Sigmoid colon (tissue), 7 donors: ENCODE data around the gene EGLN3. TPM values are rescaled to one million over a fixed set of nuclear protein-coding genes. Genes with fewer than 3 reads are reported as not detected.

ENCODE experiments used
- DNase-seq: peaks from one replicate; pipeline ENCODE4 v3.0.0-alpha.2; 2019
- H3K27ac ChIP-seq, 4 donors: fragments of 200-600 bp; sonication (generic); one replicate each; pipeline ENCODE4 v1.5.1; 2016 to 2019; ENCODE audit warnings: mild to moderate bottlenecking in 1 of 4
- H3K27me3 ChIP-seq, 3 donors: fragments of 200-600 bp; sonication (generic); one replicate each; pipeline ENCODE4 v1.5.1; 2019; ENCODE audit warnings: mild to moderate bottlenecking in 1 of 3
- H3K36me3 ChIP-seq, 4 donors: fragments of 200-600 bp; sonication (generic); one replicate each; pipeline ENCODE4 v1.5.1; 2016 to 2019
- H3K4me1 ChIP-seq, 4 donors: fragments of 200-600 bp; sonication (generic); one replicate each; pipeline ENCODE4 v1.5.1; 2017 to 2019
- H3K4me3 ChIP-seq, 4 donors: fragments of 200-600 bp; sonication (generic); one replicate each; pipeline ENCODE4 v1.5.1; 2017 to 2019; ENCODE audit warnings: mild to moderate bottlenecking in 2 of 4, moderate library complexity in 1 of 4
- H3K9me3 ChIP-seq, 4 donors: fragments of 200-600 bp in 3 of 4; sonication (generic) in 3 of 4; one replicate each; pipeline versions ENCODE4 v1.5.1 to v1.6.1; 2013 to 2019
- CTCF ChIP-seq, 4 experiments: fragments of 450-650 bp in 3 of 4; fragments of 200-600 bp in 1 of 4; IDR thresholded peaks; one replicate each; pipeline ENCODE4 v1.5.1; 2016 to 2019; ENCODE audit warnings: antibody characterized with exemption in 4 of 4, mild to moderate bottlenecking in 3 of 4, moderate library complexity in 2 of 4
- EP300 ChIP-seq, 4 donors: sonication (generic); formaldehyde crosslinking; IDR thresholded peaks; one replicate each; pipeline ENCODE4 v1.6.1; 2017; ENCODE audit warnings: antibody characterized with exemption in 4 of 4
- POLR2A ChIP-seq, 2 donors: fragments of 450-650 bp; IDR thresholded peaks; one replicate each; pipeline ENCODE4 v1.6.1; 2016; ENCODE audit warnings: antibody characterized with exemption in 2 of 2, mild to moderate bottlenecking in 2 of 2, moderate library complexity in 2 of 2
- POLR2AphosphoS5 ChIP-seq, 4 donors: sonication (generic); formaldehyde crosslinking; IDR thresholded peaks; one replicate each; pipeline ENCODE4 v1.6.1; 2017; ENCODE audit warnings: antibody characterized with exemption in 4 of 4
- WGBS, 2 donors: extraction: QIAGEN DNeasy Blood & Tissue Kit; methylation state at CpG; one replicate each; pipeline ENCODE4 v1.1.7; 2013; 5-methylcytosine and 5-hydroxymethylcytosine counted together
- intact Hi-C: fragments of 100-400 bp; cut with DNase I; formaldehyde crosslinking; loops from one replicate; pipeline ENCODE4 v1.15.1; 2023
- polyA plus RNA-seq, 3 donors: library from polyadenylated mRNA; stranded (reverse); fragments of 200-250 nt; gene quantifications; one replicate each; pipeline ENCODE4 v1.2.3, GENCODE V29; 2013
- total RNA-seq, 4 donors: library from RNA; depleted of rRNA; stranded (reverse); fragments of >200 nt; gene quantifications; one replicate each; pipeline ENCODE4 v1.1.0, GENCODE V29; 2016
- donor health status: healthy with polysubstance abuse.
- donor health status: Bipolar disorder and iron deficiency.
- donor health status: healthy.

EGLN3 gene
- total and polyA plus RNA-seq, 7 donors, result 13.0 to 69.1 (median 18.5) TPM

GRCh38 chr14:33962016-33962415, 11.1 kb upstream of the EGLN3 start:
- H3K36me3 ChIP-seq, result no peaks in the 10 kb centered on the region
- WGBS, 2 donors, result 55 to 63% methylated on average over 3 of the region's 3 CpGs
- intact Hi-C loops, result no loop called here
- no peak overlapping the region for H3K4me3 ChIP-seq
- TF ChIP-seq POLR2AphosphoS5 (IDR thresholded peaks at IDR 0.05) (no peak), EP300 (IDR thresholded peaks at IDR 0.05) (no peak), POLR2A (IDR thresholded peaks at IDR 0.05) (no peak), CTCF (IDR thresholded peaks at IDR 0.05) (no peak)
- no peaks in the 10 kb centered on the region for H3K4me1 ChIP-seq
- no peak for DNase-seq
- no peaks in the 10 kb centered on the region for H3K9me3 ChIP-seq
- no peaks in the 10 kb centered on the region for H3K27me3 ChIP-seq
- no peak overlapping the region for H3K27ac ChIP-seq

- Histone ChIP-seq H3K9me3 (no peaks in the 10 kb centered on the region), H3K27me3 (no peaks in the 10 kb centered on the region), H3K27ac (no peak overlapping the region), H3K4me1 (no peaks in the 10 kb centered on the region), H3K4me3 (no peak overlapping the region), H3K36me3 (no peaks in the 10 kb centered on the region)
- intact Hi-C loops, result no loop called here
- TF ChIP-seq POLR2AphosphoS5 (IDR thresholded peaks at IDR 0.05), result no peak
- no peak for TF ChIP-seq CTCF (IDR thresholded peaks at IDR 0.05)
- TF ChIP-seq POLR2A (IDR thresholded peaks at IDR 0.05), result no peak
- no peak for TF ChIP-seq EP300 (IDR thresholded peaks at IDR 0.05)
- no peak for DNase-seq
- WGBS, 2 donors, result 59 to 88% methylated on average over 4 of the region's 4 CpGs
Observed at GRCh38 chr14:33959692-33960151, 8.8 kb upstream of the EGLN3 start.

- Histone ChIP-seq H3K4me3 (no peak overlapping the region), H3K27ac (no peak overlapping the region), H3K27me3 (no peaks in the 10 kb centered on the region), H3K36me3 (no peaks in the 10 kb centered on the region), H3K4me1 (no peaks in the 10 kb centered on the region), H3K9me3 (no peaks in the 10 kb centered on the region)
- TF ChIP-seq POLR2AphosphoS5 (IDR thresholded peaks at IDR 0.05), result no peak
- TF ChIP-seq CTCF (IDR thresholded peaks at IDR 0.05), result no peak
- no peak for TF ChIP-seq POLR2A (IDR thresholded peaks at IDR 0.05)
- TF ChIP-seq EP300 (IDR thresholded peaks at IDR 0.05), result no peak
- intact Hi-C loops, result no loop called here
- 85 to 90% methylated on average over 7 of the region's 7 CpGs for WGBS, 2 donors
- no peak for DNase-seq
Observed at GRCh38 chr14:33958605-33959226, 7.8 kb upstream of the EGLN3 start.

- Histone ChIP-seq H3K4me3 (no peak overlapping the region), H3K36me3 (no peaks in the 10 kb centered on the region), H3K27ac (no peak overlapping the region), H3K4me1 (no peaks in the 10 kb centered on the region), H3K9me3 (no peaks in the 10 kb centered on the region), H3K27me3 (no peaks in the 10 kb centered on the region)
- WGBS, 2 donors, result 72 to 88% methylated on average over 3 of the region's 3 CpGs
- DNase-seq, result no peak
- intact Hi-C loops, result no loop called here
- TF ChIP-seq POLR2AphosphoS5 (IDR thresholded peaks at IDR 0.05) (no peak), POLR2A (IDR thresholded peaks at IDR 0.05) (no peak), CTCF (IDR thresholded peaks at IDR 0.05) (no peak), EP300 (IDR thresholded peaks at IDR 0.05) (no peak)
Observed at GRCh38 chr14:33957993-33958392, 7.1 kb upstream of the EGLN3 start.

GRCh38 chr14:33957299-33957698, 6.4 kb upstream of the EGLN3 start:
- H3K36me3 ChIP-seq, result no peaks in the 10 kb centered on the region
- no peak for TF ChIP-seq POLR2A (IDR thresholded peaks at IDR 0.05)
- TF ChIP-seq CTCF (IDR thresholded peaks at IDR 0.05), result no peak
- no peak for DNase-seq
- no peak overlapping the region for H3K27ac ChIP-seq
- 90 to 94% methylated on average over 6 of the region's 6 CpGs for WGBS, 2 donors
- H3K27me3 ChIP-seq, result no peaks in the 10 kb centered on the region
- intact Hi-C loops, result no loop called here
- H3K4me3 ChIP-seq, result no peak overlapping the region
- H3K9me3 ChIP-seq, result no peaks in the 10 kb centered on the region
- H3K4me1 ChIP-seq, result no peaks in the 10 kb centered on the region
